Right ventricle myocardium superior (tissue), 1 donor: ENCODE measurements around the gene NT5C3B. TPM values are rescaled to one million over a fixed set of nuclear protein-coding genes. Genes with fewer than 3 reads are reported as not detected.
"Not testable (repeated sequence)": the region's sequence is repeated elsewhere in the genome, so short reads cannot be mapped to it uniquely, and the experiment has no call there.

ENCODE experiments used
- ATAC-seq: fragments of 200-7000 bp; cut with Tn5 transposase; one replicate; pipeline ENCODE4 v1.9.1; 2020; ENCODE audit warnings: mild to moderate bottlenecking; ENCODE audit not compliant: poor library complexity
- DNase-seq: peaks from one replicate; pipeline ENCODE4 v3.0.0-alpha.2; 2020
- intact Hi-C: fragments of 100-400 bp; cut with DNase I; formaldehyde crosslinking; loops from one replicate; pipeline ENCODE4 v1.11.2; 2022
- total RNA-seq: library from RNA; stranded (reverse); fragmentation: NEBNext Ultra II Directional; extraction: Animal tissue kit (Norgen Biotek cat#: 25700); gene quantifications from one replicate; pipeline ENCODE4 v1.2.1, GENCODE V29; 2021
- donor health status: DM: no; HTN: yes; CAD: no; lungs with severe emphysema.

NT5C3B gene
- total RNA-seq, 1 donor from 2014 or later = 14.7 TPM

GRCh38 chr17:41849251-41849990 is 13.4 kb upstream of the NT5C3B start:
- DNase-seq (no peak), ATAC-seq (no peak)
- intact Hi-C loops = no loop called here

- intact Hi-C loops = no loop called here
- DNase-seq (no peak), ATAC-seq (no peak)
Observed at GRCh38 chr17:41848788-41849187, 12.8 kb upstream of the NT5C3B start.

GRCh38 chr17:41844971-41845370 is 8.9 kb upstream of the NT5C3B start:
- ATAC-seq = no peak
- intact Hi-C loops = no loop called here
- no peak for DNase-seq

GRCh38 chr17:41840781-41841180 is 4.7 kb upstream of the NT5C3B start:
- intact Hi-C loops, DNase-seq, ATAC-seq: not testable (repeated sequence)

GRCh38 chr17:41839448-41839847 is 3.4 kb upstream of the NT5C3B start:
- intact Hi-C loops, ATAC-seq, DNase-seq: not testable (repeated sequence)

- intact Hi-C loops = no loop called here
- ATAC-seq = no peak
- DNase-seq = no peak
Observed at GRCh38 chr17:41837761-41838538, 1.9 kb upstream of the NT5C3B start, which contains the start of gene KLHL10. KLHL10 (plus strand) TSS chr17:41837825; CDS start chr17:41837933, 108 bp downstream.

GRCh38 chr17:41836550-41837196 is 641 bp upstream of the NT5C3B start:
- ATAC-seq (no peak), DNase-seq (no peak)
- intact Hi-C loops = no loop called here

GRCh38 chr17:41835214-41835799 is 725 bp downstream of the NT5C3B start:
- intact Hi-C loops = no loop called here
- DNase-seq (no peak), ATAC-seq (peak; percentile 63)

- peak; percentile 20 for DNase-seq
- intact Hi-C loops, ATAC-seq: not testable (repeated sequence)
Observed at GRCh38 chr17:41829961-41830360, 6.1 kb downstream of the NT5C3B start.

GRCh38 chr17:41825175-41825845 is 10.7 kb downstream of the NT5C3B start:
- DNase-seq (peak; percentile 35), ATAC-seq (no peak)

GRCh38 chr17:41824086-41824485 is 11.9 kb downstream of the NT5C3B start:
- intact Hi-C loops = no loop called here
- no peak for ATAC-seq

More at GRCh38 chr17:41825175-41825845, 10.7 kb downstream of the NT5C3B start:
- intact Hi-C loops = no loop called here

GRCh38 chr17:41823580-41823979 is 12.5 kb downstream of the NT5C3B start:
- no peak for ATAC-seq
- peak; percentile 7 for DNase-seq
- intact Hi-C loops = no loop called here

More at GRCh38 chr17:41824086-41824485, 11.9 kb downstream of the NT5C3B start:
- peak; percentile 36 for DNase-seq

GRCh38 chr17:41823141-41823524 is 12.9 kb downstream of the NT5C3B start:
- DNase-seq (no peak), ATAC-seq (no peak)
- intact Hi-C loops = no loop called here

GRCh38 chr17:41822216-41823140 is 13.6 kb downstream of the NT5C3B start:
- ATAC-seq = no peak
- intact Hi-C loops = no loop called here
- DNase-seq = no peak

- DNase-seq = no peak
- intact Hi-C loops = no loop called here
- ATAC-seq = no peak
Observed at GRCh38 chr17:41821776-41822175, 14.3 kb downstream of the NT5C3B start.

GRCh38 chr17:41818024-41818423 is 18.0 kb downstream of the NT5C3B start:
- intact Hi-C loops = no loop called here
- ATAC-seq (no peak), DNase-seq (peak; percentile 36)

GRCh38 chr17:41816637-41817320 is 19.3 kb downstream of the NT5C3B start:
- no peak for ATAC-seq
- intact Hi-C loops = no loop called here
- no peak for DNase-seq
